MCF 10A (cell line): ENCODE measurements around the gene CDHR3. TPM values are rescaled to one million over a fixed set of nuclear protein-coding genes. Genes with fewer than 3 reads are reported as not detected.

Experiments
- BruUV-seq: library from RNA; stranded (reverse); fragments of 400-500 nt; replicated peaks from 2 replicates; lab custom pipeline; 2021; lab: Mats Ljungman, UMichigan
- CTCF ChIA-PET: fragments of 300-600 bp; sonication (Branson Sonifier 250); formaldehyde crosslinking; extraction: SDS; loops from one replicate; lab custom pipeline; 2021; ENCODE audit warnings: antibody characterized with exemption, inconsistent platforms; lab: Yijun Ruan, JAX
- POLR2A ChIA-PET: fragments of 300-600, 350-650 bp; sonication (Branson Sonifier 250); formaldehyde crosslinking; extraction: SDS; loops from one replicate; lab custom pipeline; 2020; ENCODE audit warnings: antibody characterized with exemption, inconsistent platforms; lab: Yijun Ruan, JAX
- DNase-seq: peaks from one replicate; pipeline ENCODE4 v3.0.0-alpha.2; 2018; ENCODE audit not compliant: unreplicated experiment
- H3K27ac Mint-ChIP-seq: one replicate; pipeline ENCODE4 v1.8.0; 2022; ENCODE audit warnings: mild to moderate bottlenecking, low read depth, mixed read lengths; ENCODE audit not compliant: unreplicated experiment
- H3K27me3 Mint-ChIP-seq: one replicate; pipeline ENCODE4 v1.8.0; 2022; ENCODE audit warnings: mixed read lengths; ENCODE audit not compliant: insufficient read depth, unreplicated experiment
- H3K36me3 Mint-ChIP-seq: one replicate; pipeline ENCODE4 v1.8.0; 2022; ENCODE audit warnings: mild to moderate bottlenecking, moderate library complexity, mixed read lengths; ENCODE audit not compliant: insufficient read depth, unreplicated experiment
- H3K4me1 Mint-ChIP-seq: one replicate; pipeline ENCODE4 v1.8.0; 2022; ENCODE audit warnings: mixed read lengths; ENCODE audit not compliant: insufficient read depth, unreplicated experiment
- H3K4me3 Mint-ChIP-seq: one replicate; pipeline ENCODE4 v1.8.0; 2022; ENCODE audit warnings: mild to moderate bottlenecking, moderate library complexity, mixed read lengths; ENCODE audit not compliant: unreplicated experiment
- H3K9me3 Mint-ChIP-seq: one replicate; pipeline ENCODE4 v1.8.0; 2022; ENCODE audit warnings: mixed read lengths; ENCODE audit not compliant: unreplicated experiment
- intact Hi-C: fragments of 100-400 bp; cut with micrococcal nuclease; formaldehyde crosslinking; loops from 2 replicates; pipeline ENCODE4 v1.14.1; 2022
- total RNA-seq: library from RNA; stranded (reverse); gene quantifications from 2 replicates; pipeline ENCODE4 v1.2.3, GENCODE V29; 2022
- TF ChIP-seq, protein P1 (sequence below): fragments of 200-600 bp; IDR thresholded peaks from one replicate; pipeline ENCODE4 v1.8.0; 2022; ENCODE audit warnings: antibody characterized with exemption, mild to moderate bottlenecking; ENCODE audit not compliant: unreplicated experiment

Gene CDHR3
- total RNA-seq, 1 experiment from 2014 or later: 0.19 TPM

DNA sequence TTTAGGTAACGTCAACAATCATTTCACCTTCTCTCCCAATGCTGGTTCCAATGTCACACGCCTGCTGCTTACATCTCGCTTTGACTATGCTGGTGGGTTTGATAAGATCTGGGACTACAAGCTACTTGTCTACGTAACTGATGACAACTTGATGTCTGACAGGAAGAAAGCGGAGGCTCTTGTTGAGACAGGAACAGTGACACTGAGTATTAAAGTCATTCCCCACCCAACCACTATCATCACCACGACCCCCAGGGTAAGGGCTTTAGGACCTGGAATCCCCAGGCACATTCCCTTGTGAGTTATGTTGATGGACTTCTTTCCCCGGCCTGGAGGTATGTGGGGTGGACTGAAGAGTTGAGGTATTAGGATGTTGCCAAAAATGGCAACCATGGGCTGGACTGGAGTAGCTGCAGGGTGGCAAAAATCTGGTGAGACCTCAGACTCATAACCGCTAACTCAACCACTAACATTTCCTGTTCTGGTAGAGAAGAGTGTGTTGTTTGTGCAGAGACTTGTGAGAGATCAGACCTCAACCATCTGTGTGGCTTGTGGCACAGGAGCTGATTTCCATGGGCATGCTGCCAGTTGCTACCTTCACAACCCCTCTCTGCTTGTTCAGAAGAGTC lies 59.2 kb downstream of the CDHR3 start:
- no peaks in the 10 kb centered on the region for H3K4me1 Mint-ChIP-seq
- TF ChIP-seq, protein P1, sequence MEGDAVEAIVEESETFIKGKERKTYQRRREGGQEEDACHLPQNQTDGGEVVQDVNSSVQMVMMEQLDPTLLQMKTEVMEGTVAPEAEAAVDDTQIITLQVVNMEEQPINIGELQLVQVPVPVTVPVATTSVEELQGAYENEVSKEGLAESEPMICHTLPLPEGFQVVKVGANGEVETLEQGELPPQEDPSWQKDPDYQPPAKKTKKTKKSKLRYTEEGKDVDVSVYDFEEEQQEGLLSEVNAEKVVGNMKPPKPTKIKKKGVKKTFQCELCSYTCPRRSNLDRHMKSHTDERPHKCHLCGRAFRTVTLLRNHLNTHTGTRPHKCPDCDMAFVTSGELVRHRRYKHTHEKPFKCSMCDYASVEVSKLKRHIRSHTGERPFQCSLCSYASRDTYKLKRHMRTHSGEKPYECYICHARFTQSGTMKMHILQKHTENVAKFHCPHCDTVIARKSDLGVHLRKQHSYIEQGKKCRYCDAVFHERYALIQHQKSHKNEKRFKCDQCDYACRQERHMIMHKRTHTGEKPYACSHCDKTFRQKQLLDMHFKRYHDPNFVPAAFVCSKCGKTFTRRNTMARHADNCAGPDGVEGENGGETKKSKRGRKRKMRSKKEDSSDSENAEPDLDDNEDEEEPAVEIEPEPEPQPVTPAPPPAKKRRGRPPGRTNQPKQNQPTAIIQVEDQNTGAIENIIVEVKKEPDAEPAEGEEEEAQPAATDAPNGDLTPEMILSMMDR: no peak
- ChIA-PET POLR2A (no interaction called here), CTCF (interaction anchor here (0.5 to 7.8 kb wide), 5 partner anchors 20 to 355 kb away, joined by 3 to 46 read pairs (median 3); no protein-coding TSS in a partner anchor)
- BruUV-seq: no TSS peak
- H3K36me3 Mint-ChIP-seq: no peaks in the 10 kb centered on the region
- intact Hi-C loops: no loop called here
- no peak overlapping the region for H3K27ac Mint-ChIP-seq
- no peak for DNase-seq
- H3K9me3 Mint-ChIP-seq: no peaks in the 10 kb centered on the region
- no peak overlapping the region for H3K4me3 Mint-ChIP-seq
- no peaks in the 10 kb centered on the region for H3K27me3 Mint-ChIP-seq

- ChIA-PET POLR2A (interaction anchor here (0.5 kb wide), 1 partner anchor 1098 kb away, joined by 3 read pairs; no protein-coding TSS in a partner anchor), CTCF (interaction anchor here (0.7 to 7.8 kb wide), 5 partner anchors 18 to 396 kb away, joined by 3 to 46 read pairs (median 3); no protein-coding TSS in a partner anchor)
- H3K4me3 Mint-ChIP-seq: no peak overlapping the region
- DNase-seq: no peak
- no peaks in the 10 kb centered on the region for H3K4me1 Mint-ChIP-seq
- no peaks in the 10 kb centered on the region for H3K9me3 Mint-ChIP-seq
- TF ChIP-seq, protein P1: no peak
- H3K27ac Mint-ChIP-seq: no peak overlapping the region
- no TSS peak for BruUV-seq
- no peaks in the 10 kb centered on the region for H3K36me3 Mint-ChIP-seq
- intact Hi-C loops: no loop called here
- H3K27me3 Mint-ChIP-seq: no peaks in the 10 kb centered on the region
Observed at GRCh38 chr7:106023369-106024322, 60.6 kb downstream of the CDHR3 start.

- intact Hi-C loops: no loop called here
- Mint-ChIP-seq H3K9me3 (no peaks in the 10 kb centered on the region), H3K4me1 (no peaks in the 10 kb centered on the region), H3K36me3 (no peaks in the 10 kb centered on the region), H3K27me3 (no peaks in the 10 kb centered on the region), H3K4me3 (no peak overlapping the region), H3K27ac (no peak overlapping the region)
- POLR2A ChIA-PET: no interaction called here
- BruUV-seq: no TSS peak
- TF ChIP-seq, protein P1: no peak
- DNase-seq: no peak
- CTCF ChIA-PET: interaction anchor here (0.6 to 7.8 kb wide), 5 partner anchors 9 to 265 kb away, joined by 3 to 46 read pairs (median 3); no protein-coding TSS in a partner anchor
Observed at GRCh38 chr7:106026101-106026500, 63.0 kb downstream of the CDHR3 start.

DNA sequence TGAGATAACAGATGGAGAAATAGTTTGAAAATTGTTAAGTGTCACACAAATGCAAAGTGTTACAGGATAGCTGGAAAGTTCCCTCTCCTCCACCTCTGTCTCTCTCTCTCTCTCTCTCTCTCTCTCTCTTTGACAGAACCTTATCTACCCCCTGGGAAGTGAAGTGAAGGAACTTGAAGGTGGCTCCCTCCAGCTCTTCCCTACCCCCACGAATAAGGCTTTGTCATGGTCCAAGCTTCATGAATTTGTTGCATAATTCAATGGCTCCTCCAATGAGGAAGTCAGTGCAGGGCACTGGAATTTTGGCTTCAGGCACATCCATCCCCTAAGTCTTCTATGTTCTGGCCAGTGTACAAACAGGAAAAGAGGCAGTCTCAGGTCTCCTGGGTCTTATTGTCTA lies 66.4 kb downstream of the CDHR3 start:
- Mint-ChIP-seq H3K9me3 (no peaks in the 10 kb centered on the region), H3K27ac (no peak overlapping the region), H3K4me1 (no peaks in the 10 kb centered on the region), H3K27me3 (peaks cover 13% of the 10 kb centered on the region), H3K4me3 (no peak overlapping the region), H3K36me3 (no peaks in the 10 kb centered on the region)
- no peak for DNase-seq
- intact Hi-C loops: no loop called here
- ChIA-PET CTCF (interaction anchor here (0.6 to 7.8 kb wide), 10 partner anchors 12 to 446 kb away, joined by 3 to 46 read pairs (median 4); no protein-coding TSS in a partner anchor), POLR2A (interaction anchor here (0.5 kb wide), 1 partner anchor 388 kb away, joined by 3 read pairs; no protein-coding TSS in a partner anchor)
- BruUV-seq: no TSS peak
- TF ChIP-seq, protein P1: no peak
